Esophagus squamous epithelium (tissue), 5 donors: ENCODE data around the gene CMTM2. TPM values are rescaled to one million over a fixed set of nuclear protein-coding genes. Genes with fewer than 3 reads are reported as not detected.

Source experiments
- DNase-seq: peaks from one replicate; lab custom pipeline; 2025; lab: John Stamatoyannopoulos, UW
- H3K27ac ChIP-seq, 4 donors: fragments of 200-600 bp; sonication (generic); one replicate each; pipeline ENCODE4 v1.5.1; 2016 to 2019; ENCODE audit warnings: mild to moderate bottlenecking in 1 of 4
- H3K27me3 ChIP-seq, 4 donors: fragments of 200-600 bp; sonication (generic); 1 replicate in 3 of 4; 2 replicates in 1 of 4; pipeline versions ENCODE4 v1.5.1 to v1.6.0; 2017 to 2021; ENCODE audit warnings: antibody characterized with exemption in 1 of 4
- H3K36me3 ChIP-seq, 3 donors: fragments of 200-600 bp; sonication (generic); one replicate each; pipeline ENCODE4 v1.5.1; 2016 to 2019
- H3K4me1 ChIP-seq, 3 donors: fragments of 200-600 bp; sonication (generic); one replicate each; pipeline ENCODE4 v1.5.1; 2017 to 2019
- H3K4me3 ChIP-seq, 4 donors: fragments of 200-600 bp; sonication (generic); 1 replicate in 3 of 4; 2 replicates in 1 of 4; pipeline ENCODE4 v1.5.1; 2016 to 2019; ENCODE audit warnings: mild to moderate bottlenecking in 2 of 4, moderate library complexity in 1 of 4
- H3K9me3 ChIP-seq, 3 donors: fragments of 200-600 bp; sonication (generic); one replicate each; pipeline ENCODE4 v1.5.1; 2016 to 2019
- CTCF ChIP-seq, 6 experiments: fragments of 450-650 bp in 4 of 6; fragments of 200-600 bp in 2 of 6; sonication (generic) in 2 of 6; IDR thresholded peaks; one replicate each; pipeline ENCODE4 v1.5.1; 2016 to 2019; ENCODE audit warnings: antibody characterized with exemption in 6 of 6, mild to moderate bottlenecking in 4 of 6, moderate library complexity in 4 of 6
- POLR2A ChIP-seq, 4 donors: fragments of 450-650 bp; IDR thresholded peaks; one replicate each; pipeline ENCODE4 v1.6.1; 2017; ENCODE audit warnings: antibody characterized with exemption in 4 of 4, mild to moderate bottlenecking in 4 of 4, moderate library complexity in 3 of 4
- WGBS, 2 donors: methylation state at CpG; one replicate each; pipeline ENCODE4 v1.1.5; 2018; 5-methylcytosine and 5-hydroxymethylcytosine counted together
- intact Hi-C: fragments of 100-400 bp; cut with DNase I; formaldehyde crosslinking; loops from one replicate; pipeline ENCODE4 v1.15.0; 2022
- total RNA-seq, 4 donors: library from RNA; depleted of rRNA; stranded (reverse); fragments of >200 nt; gene quantifications; one replicate each; pipeline ENCODE4 v1.1.0, GENCODE V29; 2016
- donor health status: DM: yes; HTN: yes; CAD: no.

CMTM2 gene
- total RNA-seq, 4 donors from 2014 or later, result not detected

GRCh38 chr16:66616592-66616991, 37.3 kb downstream of the CMTM2 start:
- DNase-seq, result no peak
- Histone ChIP-seq H3K27ac (no peak overlapping the region), H3K27me3 (no peaks in the 10 kb centered on the region), H3K36me3 (peaks cover 2 to 61% (median 14%) of the 10 kb centered on the region in 3 donors), H3K9me3 (no peaks in the 10 kb centered on the region), H3K4me3 (no peak overlapping the region), H3K4me1 (peaks cover 14 to 34% (median 20%) of the 10 kb centered on the region in 3 donors)
- WGBS, 2 donors, result 77 to 85% methylated on average over 7 to 9 of the region's 9 CpGs
- intact Hi-C loops, result no loop called here
- no peak for TF ChIP-seq POLR2A (IDR thresholded peaks at IDR 0.05)
- no peak for TF ChIP-seq CTCF (IDR thresholded peaks at IDR 0.05)

GRCh38 chr16:66617010-66617434, 37.8 kb downstream of the CMTM2 start:
- TF ChIP-seq CTCF (IDR thresholded peaks at IDR 0.05) (no peak), POLR2A (IDR thresholded peaks at IDR 0.05) (no peak)
- intact Hi-C loops, result no loop called here
- Histone ChIP-seq H3K27me3 (no peaks in the 10 kb centered on the region), H3K9me3 (no peaks in the 10 kb centered on the region), H3K36me3 (peaks cover 0 to 61% (median 10%) of the 10 kb centered on the region in 3 donors), H3K4me3 (no peak overlapping the region), H3K4me1 (peaks cover 14 to 34% (median 20%) of the 10 kb centered on the region in 3 donors), H3K27ac (peak overlapping the region in 1 of 4 donors; percentile 82)
- DNase-seq, result no peak
- WGBS, 2 donors, result 46 to 81% methylated on average over 1 to 2 of the region's 2 CpGs

- no peaks in the 10 kb centered on the region for H3K27me3 ChIP-seq
- H3K4me3 ChIP-seq, result no peak overlapping the region
- H3K36me3 ChIP-seq, result peaks cover 0 to 59% (median 3%) of the 10 kb centered on the region in 3 donors
- H3K4me1 ChIP-seq, result peaks cover 14 to 34% (median 20%) of the 10 kb centered on the region in 3 donors
- 33 to 56% methylated on average over 6 to 7 of the region's 7 CpGs for WGBS, 2 donors
- intact Hi-C loops, result no loop called here
- no peaks in the 10 kb centered on the region for H3K9me3 ChIP-seq
- DNase-seq, result no peak
- TF ChIP-seq POLR2A (IDR thresholded peaks at IDR 0.05) (no peak), CTCF (IDR thresholded peaks at IDR 0.05) (no peak)
- peak overlapping the region; percentile 7 to 82 (median 70) for H3K27ac ChIP-seq
These were observed 38.5 kb downstream of the CMTM2 start for GRCh38 chr16:66617728-66618127.

- DNase-seq, result no peak
- Histone ChIP-seq H3K36me3 (peaks cover 0 to 59% (median 0%) of the 10 kb centered on the region in 3 donors), H3K27me3 (no peaks in the 10 kb centered on the region), H3K4me1 (peaks cover 14 to 34% (median 20%) of the 10 kb centered on the region in 3 donors), H3K27ac (peak overlapping the region; percentile 66 to 82 (median 74)), H3K4me3 (no peak overlapping the region), H3K9me3 (no peaks in the 10 kb centered on the region)
- TF ChIP-seq POLR2A (IDR thresholded peaks at IDR 0.05), result no peak
- TF ChIP-seq CTCF (IDR thresholded peaks at IDR 0.05), result no peak
- WGBS, 2 donors, result 19 to 23% methylated on average over 9 to 10 of the region's 10 CpGs
- intact Hi-C loops, result no loop called here
These were observed 39.5 kb downstream of the CMTM2 start for GRCh38 chr16:66618588-66619375.
